GM18502 (cell line): ENCODE measurements around the gene CBLB.

ENCODE experiments used
- ATAC-seq: cut with Tn5 transposase; IDR thresholded peaks from one replicate; pipeline ENCODE4 v1.9.1; 2021; ENCODE audit warnings: mild to moderate bottlenecking; ENCODE audit not compliant: unreplicated experiment, poor library complexity

Gene CBLB

DNA sequence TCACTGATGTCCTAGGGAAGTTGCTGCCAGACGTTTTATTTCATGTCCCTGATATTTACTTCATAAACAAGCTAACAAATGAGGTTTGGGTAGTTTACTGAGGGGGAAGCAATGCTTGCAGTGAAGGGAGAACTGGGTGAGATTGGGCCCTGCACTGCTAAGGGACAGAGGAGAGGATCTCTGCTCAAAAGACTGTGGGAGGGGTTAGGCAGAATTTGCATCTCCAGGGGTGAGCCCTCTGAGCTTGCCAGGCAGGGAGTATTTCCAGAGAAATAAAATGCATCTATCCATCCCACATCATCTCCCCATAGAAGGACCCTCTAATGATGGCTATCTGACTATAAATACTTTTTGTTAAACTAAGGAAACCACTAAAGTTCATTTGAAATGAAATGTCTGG is 215.6 kb downstream of the CBLB start:
- ATAC-seq = no peak

DNA sequence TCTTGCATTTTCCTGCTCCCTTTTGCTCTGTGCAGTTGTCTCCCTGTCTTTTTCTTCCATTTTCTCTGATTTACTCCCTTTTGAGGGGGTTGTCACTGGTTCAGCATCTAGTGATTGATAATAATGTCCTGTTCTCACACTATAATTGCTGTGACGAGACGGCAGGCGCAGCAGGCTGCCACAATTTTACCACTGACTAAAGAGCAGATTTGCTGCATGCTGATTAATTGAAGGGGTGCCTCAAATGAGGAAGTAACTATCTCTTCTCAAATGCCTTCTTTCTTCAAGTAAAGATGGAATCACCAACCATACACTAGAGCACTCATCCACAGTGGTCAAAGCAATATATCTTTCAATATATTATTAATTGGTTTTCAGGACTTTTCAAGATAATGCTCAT is 219.3 kb downstream of the CBLB start:
- ATAC-seq = no peak

DNA sequence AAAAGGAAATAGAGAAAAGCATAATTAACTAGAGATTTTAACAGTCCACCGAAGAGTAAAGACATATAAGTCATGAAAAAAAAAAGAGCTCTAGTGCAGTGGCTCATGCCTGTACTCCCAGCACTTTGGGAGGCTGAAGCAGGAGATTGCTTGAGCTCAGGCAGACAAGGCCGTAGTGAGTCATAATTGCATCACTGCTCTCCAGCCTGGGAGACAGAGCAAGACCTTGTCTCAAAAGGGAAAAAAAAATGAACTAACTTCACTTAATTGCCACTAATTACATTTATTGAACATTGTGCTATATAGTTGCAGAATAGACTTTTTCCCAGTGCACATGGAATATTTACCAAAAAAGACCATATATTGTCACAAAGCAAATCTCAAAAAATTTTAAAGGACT is 221.8 kb downstream of the CBLB start:
- no peak for ATAC-seq

DNA sequence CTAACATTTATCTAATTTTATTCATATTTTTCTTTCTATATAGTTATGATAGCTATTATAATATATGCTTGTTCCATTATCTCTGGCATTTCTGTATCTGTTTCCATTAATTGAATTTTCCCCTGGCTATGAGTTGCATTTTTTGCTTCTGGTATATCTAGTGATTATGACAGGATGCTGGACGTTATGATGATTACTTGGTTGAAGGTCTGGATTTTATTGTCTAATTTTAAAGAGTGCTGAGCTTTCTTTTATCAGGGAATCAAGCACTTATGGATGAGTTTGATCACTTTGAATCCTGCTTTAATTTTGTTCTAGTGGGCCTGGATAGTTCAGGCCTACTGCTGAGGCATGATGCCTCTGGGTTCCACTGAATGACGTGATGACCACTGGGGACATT is 229.7 kb downstream of the CBLB start:
- no peak for ATAC-seq

DNA sequence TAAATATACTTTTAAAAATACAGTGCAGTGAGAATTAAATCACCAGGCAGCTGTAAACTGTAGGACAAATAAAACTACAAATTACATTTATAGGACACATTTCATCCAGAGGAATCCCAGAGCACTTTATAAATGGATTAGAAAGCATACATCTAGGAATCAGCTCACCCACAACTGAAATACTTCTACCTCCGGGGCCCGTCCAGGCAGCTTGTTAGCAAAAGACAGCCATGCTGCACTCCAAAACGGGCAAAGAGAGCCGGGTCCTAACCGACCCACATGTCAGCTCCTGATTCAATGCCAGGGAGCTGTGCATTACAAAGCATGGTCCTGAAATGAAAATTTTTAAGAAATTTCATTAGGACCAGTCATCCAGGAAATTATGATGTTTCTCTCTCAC is 234.1 kb downstream of the CBLB start:
- no peak for ATAC-seq

DNA sequence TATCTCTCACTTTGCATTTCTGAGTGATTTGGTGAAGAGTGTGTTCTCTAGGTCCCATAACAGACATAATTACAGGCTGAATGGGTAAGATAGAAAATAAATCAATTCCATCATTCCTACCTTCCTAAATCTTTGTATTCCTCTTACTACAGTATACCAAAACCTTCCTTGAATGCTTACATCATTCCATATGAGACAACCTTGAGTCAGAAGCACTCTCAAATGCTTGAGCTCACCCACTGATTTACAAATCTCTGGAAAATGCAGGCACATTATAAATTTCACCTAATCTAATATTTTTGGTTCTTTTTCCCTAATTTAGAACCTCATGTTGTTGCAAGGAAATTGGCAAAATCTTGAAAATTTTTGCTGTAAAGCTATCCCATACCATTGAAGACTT is 239.1 kb downstream of the CBLB start:
- no peak for ATAC-seq

DNA sequence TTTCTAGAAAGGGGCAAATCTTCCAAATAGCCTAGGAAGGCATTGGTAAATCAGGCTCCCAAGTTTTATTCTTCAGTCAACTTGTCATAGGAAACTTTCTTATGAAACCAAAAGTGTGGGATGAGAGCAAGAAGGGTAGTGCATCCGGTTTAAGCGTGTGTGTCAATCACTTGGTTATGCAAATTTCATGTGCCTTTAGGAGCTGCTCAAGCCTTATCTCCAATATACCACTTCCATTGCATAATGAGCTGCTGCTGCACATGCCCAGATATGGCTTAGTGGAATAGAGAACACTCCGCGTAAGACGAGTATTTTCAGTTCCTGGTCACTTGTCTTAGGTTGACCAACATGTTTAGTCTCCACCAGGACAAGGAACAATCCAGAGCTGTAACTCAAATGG is 242.1 kb downstream of the CBLB start:
- ATAC-seq = no peak

DNA sequence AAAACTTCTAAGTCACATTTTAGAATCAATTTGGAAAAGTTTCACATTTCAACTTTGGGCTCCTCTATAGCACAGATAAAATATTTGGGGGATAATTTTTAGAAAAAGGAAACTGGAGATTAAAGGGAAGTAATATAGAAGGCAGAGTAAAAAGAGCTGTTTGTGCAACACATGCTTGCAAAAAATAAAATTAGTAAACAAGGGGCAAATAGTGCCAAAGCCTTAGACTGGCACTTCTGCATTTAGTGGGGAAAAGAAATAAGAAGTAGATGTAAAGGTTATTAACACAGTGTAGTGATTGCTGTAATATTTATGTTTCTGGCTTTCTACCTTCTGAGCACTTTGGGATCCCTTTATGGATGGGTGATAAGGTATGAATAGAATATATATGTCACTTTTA is 246.6 kb downstream of the CBLB start:
- ATAC-seq = no peak

DNA sequence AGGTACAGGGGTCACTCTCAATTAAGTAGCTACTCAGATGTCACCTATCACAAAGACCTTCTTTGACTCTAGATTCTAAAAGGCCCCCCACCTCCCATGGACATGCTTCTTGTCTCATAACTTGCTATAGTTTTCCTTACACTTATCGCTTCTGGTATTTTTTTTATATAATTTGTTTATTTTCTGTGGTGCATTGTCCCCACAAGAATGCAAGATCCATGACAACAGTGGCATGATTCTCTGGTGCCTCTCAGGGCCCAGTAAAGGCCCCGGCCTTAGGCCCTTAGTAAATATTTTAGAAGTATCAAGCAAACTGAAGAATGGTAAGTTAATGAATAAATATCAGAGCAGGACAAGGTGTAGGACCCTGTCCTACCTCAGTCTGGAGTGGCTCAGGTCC is 248.6 kb downstream of the CBLB start:
- no peak for ATAC-seq

DNA sequence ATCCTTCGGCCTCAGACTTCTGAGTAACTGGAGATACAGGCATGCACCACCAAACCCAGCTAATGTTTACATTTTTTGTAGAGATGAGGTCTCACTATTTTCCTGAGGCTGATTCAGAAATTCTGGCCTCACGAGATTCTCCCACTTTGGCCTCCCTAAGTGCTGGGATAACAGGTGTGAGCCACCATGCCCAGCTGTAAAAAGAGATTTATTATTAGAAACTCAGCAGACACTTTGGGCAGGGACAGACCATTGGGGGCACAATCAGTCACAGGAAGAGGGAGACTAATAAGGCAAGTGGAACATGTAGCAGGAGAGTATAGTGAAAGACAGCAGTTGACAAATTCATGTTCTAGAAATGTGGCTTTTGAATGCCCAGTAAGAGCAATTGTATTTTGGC is 249.2 kb downstream of the CBLB start:
- no peak for ATAC-seq

DNA sequence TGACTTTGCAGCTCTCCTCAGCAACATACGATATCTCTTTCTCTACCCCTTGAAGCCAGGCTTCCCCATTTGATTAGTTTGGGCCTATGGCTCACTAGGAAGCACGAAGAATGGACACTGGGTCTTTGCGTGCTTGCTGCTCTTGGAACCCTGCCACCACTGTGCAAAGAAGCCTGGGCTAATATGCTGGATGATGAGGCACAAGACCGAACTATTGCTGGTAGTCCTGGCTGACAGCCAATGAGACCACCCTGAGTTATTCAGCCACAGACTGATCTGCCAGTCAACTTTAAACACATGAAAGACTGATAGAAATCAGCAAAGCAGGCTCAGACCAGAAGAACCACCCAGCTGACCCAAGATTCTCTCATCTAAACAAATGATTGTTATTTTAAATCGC is 250.3 kb downstream of the CBLB start:
- ATAC-seq = no peak

DNA sequence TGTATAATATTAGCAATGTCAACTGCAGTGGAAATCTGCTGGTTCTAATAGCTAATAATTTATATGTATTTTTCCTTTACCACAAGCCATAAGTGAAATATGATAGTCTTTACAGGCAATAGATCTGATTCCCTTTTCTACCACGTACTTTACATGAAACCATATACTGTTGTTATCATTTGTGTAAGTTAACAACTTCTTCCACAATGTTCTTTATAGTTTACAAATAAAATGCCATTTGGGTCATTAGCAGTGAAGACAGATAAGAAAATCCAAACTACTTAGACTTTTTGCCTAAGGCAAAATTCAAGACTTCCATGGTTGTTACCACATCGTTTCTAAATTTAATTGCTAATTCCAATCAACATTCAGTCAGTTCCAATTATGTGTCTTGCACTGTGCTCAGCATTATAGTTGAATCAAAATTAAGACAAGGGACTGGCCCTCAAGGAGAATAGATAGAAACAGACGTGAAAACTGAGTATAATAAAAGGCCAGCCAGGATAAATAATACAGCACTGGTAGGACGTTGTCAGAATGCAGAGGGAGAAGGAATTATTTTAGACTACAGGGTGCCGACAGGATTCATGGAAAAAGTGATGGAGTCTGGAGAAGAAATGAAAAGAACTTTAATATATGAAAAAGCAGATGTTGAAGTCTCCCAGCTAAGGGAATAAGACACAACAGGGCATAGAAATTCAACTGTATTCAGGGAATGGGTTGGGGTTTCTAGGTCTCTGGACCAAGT is 252.3 kb downstream of the CBLB start:
- ATAC-seq = no peak

DNA sequence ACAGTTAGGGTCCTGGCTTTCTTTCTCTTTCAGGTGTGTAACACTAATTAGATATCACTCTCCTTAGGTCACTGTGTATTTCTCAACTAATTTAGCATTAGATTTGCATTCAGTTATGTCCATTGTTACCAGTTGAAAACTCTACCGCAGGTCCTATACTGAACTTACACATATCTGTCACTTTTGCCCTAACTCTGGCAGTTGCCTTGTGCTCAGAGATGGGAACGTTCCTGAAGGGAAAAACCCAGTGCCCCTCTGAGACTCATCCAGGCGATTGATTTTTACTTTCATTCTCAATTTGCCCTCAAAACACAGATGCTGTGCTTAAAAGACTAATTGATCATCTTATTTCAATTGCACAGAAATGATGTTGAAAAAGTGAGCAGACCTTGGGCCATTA is 253.0 kb downstream of the CBLB start:
- no peak for ATAC-seq

DNA sequence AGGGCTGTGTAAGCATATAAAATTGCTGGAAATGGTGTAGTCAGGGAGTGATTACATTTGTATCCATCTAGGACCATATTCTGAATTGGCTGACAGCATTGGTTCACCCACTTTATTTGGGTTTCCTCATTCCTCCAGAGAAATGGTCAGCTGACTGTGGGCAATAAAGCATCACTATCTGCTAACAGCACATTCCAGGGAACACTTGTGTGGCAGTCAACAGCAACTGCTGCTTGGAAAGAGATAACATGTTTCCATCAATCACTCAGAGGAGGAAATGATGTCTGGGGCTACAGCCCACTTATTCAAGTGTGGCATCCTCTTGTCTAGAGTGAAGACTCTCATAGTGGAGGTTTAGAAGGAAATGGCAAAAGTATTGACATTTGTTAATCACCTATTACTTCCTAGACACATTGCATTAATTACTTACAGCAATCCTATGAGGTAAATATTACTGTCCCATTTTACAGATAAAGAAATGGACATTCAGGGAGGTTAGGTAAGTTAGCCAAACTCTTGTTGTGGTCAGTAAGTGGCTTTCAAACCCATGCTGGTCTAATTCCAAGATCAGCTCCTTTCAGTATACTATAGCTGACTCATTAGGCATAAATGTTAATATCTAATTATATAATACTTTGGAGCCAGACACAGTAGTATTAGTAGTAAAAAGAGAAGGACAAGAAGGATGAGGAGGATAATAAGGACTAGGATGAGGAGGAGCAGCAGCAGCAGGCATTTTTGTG is 254.4 kb downstream of the CBLB start:
- no peak for ATAC-seq

DNA sequence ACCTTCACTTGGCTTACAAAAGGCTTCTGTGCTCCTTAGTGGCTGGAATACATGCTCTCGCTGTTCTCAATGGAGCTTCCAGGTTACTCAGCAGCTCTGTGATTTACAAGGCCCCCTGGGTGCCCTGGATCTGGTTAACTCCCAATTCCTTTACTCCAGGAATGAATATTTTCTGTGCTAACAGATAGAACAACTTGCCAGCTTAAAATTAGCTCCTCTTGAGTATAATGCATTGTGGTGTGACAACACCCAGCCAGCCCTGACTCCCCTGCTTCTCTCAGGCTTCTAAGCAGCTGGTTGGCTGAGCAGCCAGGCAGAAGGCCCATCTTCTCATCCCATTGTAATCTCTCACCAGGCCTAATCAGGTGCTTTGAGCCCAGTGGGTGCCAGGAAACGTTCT is 255.7 kb downstream of the CBLB start:
- ATAC-seq = no peak

DNA sequence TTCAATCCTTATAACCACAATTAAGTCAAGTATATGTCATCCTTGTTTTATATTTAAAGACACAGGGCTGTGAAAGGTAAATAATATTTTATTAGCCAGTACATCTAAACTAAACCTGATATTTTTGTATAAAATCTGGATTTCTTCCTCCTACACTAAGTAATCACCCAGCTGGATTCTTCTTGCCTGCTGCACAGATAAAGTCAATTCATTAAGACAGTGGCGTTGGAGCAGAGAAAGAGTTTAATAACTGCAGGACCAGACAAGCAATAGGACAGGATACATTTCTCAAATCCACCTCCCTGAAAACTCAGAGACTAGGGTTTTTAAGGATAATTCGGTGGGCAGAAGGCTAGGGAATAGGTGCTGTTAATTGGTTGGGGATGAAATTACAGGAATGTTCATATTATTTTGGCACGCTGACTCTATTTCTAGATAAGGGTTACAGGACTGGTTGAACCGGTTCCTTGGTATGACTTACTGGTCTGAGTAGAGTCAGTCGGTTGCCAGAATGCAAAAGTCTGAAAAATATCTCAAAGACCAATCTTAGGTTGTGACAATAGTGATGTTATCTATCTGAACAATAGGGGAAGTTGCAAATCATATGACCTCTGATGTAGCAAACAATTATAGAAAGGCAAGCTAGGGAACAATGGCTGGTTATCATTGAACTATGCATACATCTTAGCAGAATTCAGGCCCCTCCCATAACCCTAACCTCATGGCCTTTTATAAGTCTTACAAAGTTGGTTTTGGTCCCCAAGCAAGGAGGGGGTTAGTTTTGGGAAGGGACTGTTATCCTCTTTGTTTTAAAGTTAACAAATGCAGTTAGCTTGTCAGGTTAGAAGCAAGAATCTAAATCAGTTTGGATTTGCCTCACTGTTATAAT is 257.3 kb downstream of the CBLB start:
- ATAC-seq = no peak

DNA sequence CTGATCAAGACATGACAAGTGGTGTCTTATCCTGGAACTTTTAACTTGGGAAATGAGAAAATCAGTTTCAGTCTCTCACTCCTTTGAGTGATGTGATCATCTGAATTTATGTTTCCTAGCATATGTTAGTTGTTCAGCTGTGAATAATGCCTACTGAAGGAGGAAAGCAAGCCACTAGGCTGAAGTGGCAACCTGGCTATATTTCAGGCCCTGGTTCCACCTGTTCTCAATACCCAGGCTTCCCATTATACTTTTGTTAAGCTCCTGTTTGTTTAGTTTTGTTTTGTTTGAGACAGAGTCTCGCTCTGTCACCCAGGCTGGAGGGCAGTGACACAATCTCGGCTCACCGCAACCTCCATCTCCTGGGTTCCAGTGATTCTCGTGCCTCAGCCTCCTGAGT is 258.3 kb downstream of the CBLB start:
- ATAC-seq = no peak

DNA sequence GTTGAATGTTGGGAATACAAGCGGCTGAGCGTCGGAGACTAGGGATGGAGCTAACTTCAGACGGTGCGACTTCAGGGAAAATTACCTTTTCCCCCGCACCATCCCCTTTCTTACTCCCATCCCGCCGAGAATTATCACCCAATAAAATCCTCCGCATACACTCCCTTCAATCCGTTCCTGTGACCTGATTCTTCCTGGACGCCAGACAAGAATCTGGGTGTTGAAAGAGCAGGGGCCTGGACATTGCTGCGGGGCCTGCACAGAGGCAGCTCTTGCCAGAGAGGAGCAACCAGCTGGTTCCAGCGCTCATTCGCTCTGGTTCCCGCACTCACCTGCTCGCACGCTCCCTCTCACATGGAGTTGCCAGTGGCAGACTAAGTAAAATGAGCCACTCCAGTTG is 260.2 kb downstream of the CBLB start:
- ATAC-seq = no peak

DNA sequence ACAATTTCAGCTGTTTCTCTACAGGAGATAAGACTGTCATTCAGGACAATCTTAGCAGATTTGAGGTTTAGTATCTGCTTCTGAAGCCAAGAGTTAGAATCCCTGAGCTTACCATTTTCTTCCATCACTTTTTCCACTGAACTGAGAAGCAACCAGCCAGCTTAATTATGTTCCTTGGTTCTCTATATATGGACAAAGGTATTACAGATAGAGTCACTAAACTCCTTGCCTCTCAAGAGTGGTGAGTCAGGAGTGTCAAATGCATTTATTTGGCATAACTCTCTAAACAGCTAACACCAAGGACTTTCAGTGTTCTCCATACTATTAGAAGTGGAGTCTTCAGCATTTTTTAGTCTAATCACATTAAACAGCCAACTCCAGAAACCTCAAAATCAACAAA is 262.8 kb downstream of the CBLB start:
- ATAC-seq = no peak
